DMS 273 (cell line): ENCODE measurements around the gene SGK1.

Experiments
- DNase-seq: peaks from one replicate; lab custom pipeline; 2025; ENCODE audit not compliant: unreplicated experiment; lab: John Stamatoyannopoulos, UW

SGK1 gene

DNA sequence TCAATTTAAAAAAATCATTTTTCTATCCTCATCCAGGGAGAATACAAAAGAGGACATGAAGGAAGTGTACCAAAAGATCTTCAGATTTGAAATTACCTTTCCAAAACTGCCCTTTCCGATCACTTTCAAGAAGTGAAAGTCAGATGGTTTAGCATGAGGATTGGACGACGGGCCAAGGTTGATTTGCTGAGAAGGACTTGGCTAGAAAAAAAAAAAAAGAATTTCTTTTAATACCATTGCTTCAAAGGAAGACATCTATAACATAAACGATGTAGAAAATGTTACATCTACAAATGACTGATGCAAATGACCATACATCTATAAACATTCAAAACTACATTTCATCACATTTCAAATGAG lies 144.6 kb downstream of the SGK1 start:
- DNase-seq: no peak

DNA sequence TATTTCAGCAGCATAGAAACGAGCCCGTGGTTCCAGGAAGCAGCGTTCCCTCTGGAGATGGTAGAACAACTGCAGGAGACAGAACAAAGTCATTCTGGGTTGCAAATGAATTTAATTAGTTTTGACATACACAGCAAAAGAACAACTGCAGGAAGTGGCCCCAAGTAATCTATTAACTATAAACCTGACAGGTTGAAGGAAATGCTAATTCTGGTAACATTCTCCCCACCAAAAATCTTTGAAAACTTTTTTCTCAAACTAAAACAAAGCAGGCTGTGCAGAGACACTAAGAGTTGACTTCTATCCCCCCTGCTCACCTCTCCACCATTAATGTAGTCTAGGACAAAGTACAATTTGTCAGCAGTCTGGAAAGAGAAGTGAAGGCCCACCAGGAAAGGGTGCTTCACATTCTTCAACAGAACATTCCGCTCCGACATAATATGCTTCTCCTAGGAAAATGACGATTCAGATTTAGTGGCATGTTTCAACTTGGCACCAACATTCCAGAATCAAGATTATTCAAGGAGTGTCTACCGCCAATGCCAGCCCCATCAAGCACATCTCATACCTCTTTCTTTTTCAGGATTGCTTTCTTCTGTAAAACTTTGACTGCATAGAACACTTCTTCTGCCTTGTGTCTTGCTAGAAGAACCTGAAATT lies 145.1 kb downstream of the SGK1 start:
- DNase-seq: no peak

DNA sequence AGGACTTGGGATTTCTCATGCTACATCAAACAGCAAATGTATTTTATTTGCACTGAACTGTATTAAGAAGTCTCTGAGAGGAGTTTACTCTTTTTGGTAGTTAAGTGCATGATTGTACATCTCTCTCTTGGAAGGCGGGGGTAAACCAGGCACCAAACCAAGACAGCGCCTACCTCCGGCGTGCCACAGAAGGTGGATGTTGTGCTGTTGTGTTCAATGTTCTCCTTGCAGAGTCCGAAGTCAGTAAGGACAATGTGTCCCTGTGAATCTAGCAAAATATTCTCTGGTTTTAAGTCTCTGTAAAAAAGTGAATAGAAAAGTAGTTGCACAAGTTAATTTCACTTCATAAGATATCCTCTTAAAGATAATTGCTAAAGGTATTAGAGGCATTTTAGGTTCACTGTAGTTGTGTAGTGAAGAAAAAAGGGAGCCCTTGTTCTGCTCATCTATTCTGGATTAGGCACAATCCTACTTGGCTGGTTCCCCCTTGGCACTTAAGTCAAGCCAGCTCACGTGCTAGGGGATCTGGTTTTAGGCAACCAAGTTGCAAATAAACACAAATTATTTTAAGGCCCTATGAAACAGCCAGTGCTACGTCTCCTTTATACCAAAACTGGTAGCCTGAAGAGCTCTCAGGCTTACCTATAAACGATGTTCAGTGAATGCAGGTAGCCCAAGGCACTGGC lies 145.7 kb downstream of the SGK1 start:
- no peak for DNase-seq

DNA sequence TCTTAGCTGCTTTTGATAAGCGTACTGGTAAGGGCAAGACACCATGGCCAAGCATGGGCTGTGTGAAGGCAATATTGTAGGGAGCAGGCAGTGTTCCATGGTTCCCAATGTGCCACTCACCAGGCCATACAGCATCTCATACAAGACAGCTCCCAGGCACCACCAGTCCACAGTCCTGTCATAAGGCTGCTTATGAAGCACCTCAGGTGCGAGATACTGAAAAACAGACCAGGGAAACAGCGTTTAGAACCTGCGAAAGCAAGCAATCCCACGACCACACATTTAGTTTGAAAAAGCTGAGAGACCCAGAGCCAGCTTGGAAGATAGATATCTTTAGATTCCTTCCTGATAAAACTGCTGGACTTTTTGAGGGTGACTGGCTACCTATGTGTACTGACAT lies 146.4 kb downstream of the SGK1 start:
- DNase-seq: no peak

DNA sequence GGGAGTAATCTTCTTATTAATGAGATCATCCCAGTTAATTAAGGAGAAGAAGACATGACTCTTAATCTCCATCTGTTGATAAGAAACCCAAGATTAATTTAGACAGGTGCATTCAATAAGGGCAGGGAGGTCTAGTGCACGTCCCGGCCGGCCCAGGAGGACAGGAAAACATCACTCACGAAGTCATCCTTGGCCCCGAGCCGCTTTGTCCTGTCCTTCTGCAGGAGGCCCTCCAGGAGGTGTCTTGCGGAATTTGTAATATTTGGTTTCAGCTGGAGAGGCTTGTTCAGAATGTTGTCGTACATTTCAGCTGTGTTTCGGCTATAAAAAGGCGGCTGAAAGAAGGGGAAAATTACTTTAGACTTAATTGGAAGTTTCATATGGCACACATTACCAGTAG lies 147.1 kb downstream of the SGK1 start:
- no peak for DNase-seq

DNA sequence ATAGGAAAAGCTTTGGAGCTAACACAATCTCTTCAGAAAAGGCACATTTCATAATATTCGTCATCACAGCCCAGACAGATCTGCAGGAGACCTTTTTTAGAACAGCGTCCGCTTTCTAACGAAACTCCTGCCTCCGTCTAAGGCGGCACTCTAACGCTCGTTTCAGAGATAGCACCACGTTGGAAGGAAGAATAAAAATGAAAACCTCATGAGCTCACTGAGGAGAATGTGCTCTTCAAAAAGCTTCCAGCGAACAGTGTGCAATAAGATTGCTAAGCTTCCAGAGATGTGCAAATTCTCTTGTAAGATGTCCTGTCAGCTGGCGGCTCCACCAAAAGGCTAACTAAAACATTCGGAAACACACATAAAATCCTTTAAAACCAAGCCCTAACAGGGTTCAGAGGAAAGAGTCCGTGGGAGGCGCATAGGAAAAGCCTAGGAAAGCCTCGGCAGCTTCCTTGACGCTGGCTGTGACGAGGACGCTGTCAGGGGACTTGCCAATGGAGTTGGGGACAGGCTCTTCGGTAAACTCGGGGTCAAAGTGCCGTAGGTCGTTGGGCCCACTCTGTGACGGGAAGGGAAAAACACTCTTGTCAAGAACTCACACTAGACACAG lies 147.9 kb downstream of the SGK1 start:
- no peak for DNase-seq

DNA sequence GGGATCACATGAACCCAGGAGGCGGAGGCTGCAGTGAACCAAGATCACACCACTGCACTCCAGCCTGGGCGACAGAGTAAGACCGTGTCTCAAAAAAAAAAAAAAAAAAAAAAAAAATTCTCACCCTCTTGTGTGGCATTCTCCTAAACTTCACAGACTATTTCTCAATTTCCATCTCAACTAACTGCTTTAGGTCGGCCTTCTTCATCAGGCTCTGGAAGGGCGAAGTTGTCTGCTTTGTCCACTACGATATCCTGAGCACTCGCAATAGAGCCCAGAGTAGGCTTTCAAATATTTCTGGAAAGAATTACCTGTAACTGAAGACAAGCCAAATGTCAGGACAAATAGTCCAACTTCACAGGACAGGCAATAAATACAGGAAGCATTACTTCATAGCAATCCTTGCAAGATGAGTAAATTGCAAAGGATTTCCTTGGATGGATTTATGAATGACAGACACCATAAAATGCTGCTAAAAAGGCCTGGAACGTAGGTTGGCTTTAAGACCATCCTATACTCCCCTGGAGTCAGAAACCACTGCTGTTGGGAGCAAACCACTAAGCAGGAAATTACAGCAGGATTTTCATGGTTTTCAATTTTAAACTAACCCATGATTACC lies 149.2 kb downstream of the SGK1 start:
- no peak for DNase-seq

DNA sequence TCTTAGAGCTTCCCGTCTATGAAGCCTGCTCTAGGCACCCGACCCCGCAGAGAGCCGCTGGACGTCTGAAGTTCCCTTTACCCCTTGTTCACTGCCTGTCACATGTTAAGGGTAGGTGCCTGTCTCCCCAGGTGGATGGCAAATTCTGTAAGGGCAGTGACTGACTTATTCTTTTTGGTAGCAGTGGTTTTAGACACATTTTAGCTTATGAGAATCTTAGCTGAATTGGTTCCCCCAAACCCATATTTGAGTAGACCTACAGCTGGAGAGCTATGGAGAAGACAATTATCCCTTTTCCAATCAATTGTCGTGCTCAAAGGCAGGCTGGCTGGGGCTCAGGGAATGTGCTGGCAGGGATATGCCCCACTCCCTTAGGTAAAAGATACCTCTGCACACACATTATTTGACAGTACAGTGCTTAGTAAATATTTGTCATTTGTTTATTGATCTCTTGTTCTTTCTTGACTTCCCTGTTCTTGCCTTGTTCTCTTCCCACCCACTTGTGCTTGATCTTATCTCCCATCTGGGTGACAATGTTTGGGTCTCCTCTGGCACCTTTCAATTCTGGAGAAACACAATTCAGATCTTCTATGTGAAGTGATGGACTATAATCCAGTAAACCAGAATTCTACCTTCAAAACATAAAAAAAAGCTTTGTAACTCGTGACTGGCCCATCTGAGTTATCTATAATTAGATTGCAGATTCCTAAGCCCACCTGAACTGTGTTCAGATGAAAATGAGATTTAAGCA lies 151.2 kb downstream of the SGK1 start:
- DNase-seq: no peak

DNA sequence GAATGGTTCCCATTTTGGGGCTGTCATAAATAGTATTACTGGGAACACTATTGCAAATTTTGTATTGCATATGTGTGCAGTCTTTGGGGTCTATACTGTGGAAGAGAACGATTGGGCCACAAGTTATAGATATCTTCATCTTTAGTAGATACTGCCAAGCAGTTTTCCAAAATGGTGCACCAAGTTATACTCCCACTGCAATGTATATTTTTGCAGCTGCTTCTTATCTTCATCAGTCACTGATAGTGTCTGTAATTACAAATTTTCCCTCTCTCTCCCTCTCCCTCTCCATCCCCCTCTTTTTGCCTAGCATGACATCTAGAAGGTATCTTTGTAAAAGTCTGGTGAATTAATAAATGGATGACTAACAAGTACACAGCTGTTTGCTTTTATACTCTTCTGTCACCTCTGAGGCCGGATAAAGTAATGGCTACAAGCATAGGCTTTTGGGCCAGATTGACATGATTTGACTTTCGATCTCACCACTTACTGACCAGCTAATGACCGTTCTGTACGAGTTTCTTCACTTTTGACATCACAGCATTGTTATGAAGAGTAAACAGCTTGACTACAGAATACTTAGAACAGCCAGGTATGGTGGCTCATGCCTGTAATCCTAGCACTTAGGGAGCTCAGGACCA lies 152.2 kb downstream of the SGK1 start:
- no peak for DNase-seq

DNA sequence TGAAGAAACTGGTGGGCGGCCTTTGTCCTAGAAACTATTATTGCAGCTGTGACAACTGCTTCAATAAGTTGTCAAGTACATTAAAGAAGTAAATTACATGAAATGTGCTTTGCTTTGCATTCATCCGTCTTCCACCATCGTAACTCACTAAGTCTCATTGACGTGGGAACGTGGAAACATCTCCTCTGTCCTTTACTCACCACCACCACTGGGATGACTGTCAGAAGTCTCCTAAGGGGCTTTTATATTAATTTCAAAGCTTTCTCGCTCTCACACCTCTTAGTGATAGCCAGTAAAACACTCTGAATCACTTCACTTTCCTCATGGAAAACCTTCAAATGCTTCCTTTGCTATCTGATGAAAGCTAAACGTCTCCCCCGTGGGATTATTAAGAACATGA lies 153.6 kb downstream of the SGK1 start:
- no peak for DNase-seq

DNA sequence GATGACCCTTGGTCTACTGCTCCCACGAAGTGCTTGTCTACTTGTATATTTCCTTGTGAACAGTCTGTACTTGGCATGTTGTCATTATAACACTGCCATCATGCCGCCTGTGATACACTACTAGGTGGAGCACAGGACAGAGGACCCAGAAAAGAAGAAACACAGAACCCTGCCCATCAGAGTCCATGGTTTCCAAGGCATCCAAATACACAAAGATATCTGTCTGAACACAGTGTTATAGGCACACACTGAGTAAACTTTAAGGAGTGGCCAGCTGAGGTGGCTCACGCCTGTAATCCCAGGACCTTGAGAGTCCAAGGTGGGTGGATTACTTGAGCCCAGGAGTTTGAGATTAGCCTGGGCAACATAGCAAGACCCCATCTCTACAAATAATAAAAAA lies 155.0 kb downstream of the SGK1 start:
- no peak for DNase-seq

DNA sequence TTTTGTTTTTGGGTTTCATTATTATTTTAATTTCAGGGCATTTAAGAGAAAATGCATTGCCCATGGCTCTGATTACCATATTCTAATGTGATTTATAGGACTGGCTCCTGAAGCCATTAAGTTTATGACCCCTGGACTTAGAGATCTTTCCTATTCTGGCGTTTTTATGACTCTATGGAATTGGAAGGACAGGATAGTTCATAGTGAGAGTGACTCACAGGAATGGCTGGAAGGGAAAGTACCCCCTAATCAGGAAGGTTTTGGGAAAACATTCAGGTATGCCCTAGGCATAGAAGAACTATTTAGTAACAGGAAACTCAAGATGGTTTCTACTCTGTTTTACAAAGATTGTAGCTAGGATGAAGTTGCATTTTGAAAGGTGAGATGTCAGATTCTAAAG lies 156.9 kb downstream of the SGK1 start:
- no peak for DNase-seq

DNA sequence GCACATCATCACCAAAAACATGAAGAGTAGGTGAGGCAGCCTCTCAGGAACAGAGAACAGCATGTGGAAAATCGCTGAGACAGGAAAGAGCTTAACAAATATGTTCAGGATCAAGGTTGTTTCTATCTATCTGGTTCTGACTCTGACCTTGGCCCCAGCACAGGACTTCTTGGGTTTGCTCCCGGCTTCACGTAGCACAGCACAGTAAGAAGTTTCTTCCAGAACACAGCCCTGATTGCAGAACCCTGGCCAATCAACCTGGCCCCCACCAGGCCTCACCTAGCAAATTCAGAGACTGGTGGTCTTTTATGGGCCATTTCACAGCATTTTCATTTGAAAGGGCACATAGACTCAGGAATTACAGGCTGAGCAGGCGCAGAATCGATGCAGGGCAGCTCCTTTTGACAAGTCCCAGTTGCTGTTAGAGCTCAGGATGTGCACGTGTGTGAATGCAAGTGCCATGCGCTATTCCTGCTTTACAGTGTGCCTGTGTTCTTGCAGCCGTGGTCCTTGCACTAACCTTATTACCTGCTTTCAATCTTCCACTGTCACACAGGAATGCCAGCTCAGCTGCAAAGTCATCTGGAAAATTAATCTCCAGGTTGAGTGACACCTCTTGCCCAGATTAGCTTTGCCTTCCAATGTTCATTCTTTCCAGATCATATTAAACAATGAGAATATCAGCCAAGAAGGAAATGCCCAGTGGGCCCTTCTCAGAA lies 165.0 kb downstream of the SGK1 start:
- DNase-seq: no peak

DNA sequence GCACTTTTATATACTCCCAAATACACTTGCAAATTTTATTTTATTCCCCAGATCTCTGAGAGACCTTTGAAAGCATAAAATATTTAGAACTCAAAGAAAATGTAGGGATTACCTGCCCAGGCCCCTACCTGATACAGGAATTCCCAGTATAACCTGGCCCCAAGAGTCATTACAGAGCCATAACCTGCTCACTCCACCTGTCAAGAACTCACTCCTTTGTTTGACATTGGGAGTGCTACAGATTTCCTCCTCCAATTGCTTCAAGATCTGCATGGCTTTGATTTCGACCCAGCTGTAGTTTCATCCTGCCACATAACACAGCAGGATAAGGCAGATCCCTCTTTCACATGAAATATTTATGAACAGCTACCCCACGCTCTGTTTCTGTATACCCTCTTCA lies 169.3 kb downstream of the SGK1 start:
- DNase-seq: no peak

DNA sequence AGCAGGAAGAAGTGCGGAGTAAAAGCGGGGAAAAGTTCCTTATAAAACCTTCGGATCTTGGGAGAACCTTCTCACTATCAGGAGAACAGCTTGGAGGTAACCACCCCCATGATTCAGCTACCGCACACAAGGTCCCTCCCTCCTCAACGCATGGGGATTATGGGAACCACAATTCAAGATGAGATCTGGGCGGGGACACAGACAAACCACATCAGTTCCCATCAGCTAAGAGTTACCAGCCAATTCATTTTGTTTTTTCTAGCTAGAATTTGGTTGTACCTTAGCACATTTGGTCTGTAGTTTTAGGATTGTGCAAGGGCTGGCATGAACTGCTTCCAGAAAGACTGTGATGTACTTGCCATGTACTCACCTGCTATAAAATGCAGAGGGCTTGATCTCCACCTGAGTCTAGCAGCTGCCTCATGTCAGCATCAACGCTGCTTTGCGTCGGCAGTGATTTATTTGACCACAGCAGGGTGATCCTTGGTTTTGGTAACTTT lies 170.8 kb downstream of the SGK1 start:
- DNase-seq: no peak

DNA sequence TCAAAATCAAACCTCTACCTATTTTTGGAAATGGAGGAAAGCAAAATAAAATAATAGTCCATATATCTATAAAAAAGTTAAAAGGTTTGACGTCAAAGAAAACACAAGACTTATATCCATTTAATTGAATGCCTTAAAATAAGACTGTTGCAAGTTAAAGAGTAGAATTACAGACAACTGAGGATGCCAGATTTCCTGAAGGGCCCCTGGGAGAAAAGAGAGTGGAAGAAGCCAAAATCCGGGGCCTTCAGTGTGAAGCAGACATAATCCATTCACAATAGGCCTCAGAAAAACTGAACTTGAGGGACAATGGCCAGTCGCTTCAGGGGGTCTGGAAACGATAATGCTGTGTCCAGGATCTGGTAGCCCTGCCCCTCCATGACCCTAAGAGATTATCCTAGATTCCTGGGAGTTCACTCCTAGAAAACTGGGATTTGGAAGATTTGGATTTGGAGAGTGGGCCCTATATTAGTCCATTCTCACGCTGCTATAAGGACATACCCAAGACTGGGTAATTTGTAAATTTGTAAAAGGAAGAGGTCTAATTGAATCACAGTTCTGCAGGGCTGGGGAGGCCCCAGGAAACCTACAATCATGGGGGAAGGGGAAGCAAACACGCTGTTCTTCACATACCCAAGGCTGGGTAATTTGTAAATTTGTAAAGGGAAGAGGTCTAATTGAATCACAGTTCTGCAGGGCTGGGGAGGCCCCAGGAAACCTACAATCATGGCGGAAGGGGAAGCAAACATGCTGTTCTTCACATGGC lies 171.5 kb downstream of the SGK1 start:
- DNase-seq: no peak

DNA sequence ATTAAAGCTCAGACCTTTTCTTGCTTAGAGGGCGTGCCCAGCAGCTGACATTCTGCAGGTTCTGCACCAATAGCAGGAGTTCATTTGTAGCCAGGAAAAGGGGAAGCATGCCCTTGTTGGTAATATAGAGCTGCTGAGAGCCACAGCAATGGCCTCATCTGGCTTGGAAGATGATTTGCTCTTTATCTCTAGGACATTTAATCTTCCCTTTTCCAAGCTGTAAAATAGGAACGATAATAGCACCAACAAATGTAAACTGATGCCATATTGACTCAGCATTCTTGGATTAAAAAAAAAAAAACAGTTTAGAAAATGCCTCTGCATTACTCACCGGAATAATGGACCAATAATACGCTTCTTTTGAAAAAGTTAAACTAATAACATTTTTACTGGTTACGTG lies 172.1 kb downstream of the SGK1 start:
- no peak for DNase-seq

DNA sequence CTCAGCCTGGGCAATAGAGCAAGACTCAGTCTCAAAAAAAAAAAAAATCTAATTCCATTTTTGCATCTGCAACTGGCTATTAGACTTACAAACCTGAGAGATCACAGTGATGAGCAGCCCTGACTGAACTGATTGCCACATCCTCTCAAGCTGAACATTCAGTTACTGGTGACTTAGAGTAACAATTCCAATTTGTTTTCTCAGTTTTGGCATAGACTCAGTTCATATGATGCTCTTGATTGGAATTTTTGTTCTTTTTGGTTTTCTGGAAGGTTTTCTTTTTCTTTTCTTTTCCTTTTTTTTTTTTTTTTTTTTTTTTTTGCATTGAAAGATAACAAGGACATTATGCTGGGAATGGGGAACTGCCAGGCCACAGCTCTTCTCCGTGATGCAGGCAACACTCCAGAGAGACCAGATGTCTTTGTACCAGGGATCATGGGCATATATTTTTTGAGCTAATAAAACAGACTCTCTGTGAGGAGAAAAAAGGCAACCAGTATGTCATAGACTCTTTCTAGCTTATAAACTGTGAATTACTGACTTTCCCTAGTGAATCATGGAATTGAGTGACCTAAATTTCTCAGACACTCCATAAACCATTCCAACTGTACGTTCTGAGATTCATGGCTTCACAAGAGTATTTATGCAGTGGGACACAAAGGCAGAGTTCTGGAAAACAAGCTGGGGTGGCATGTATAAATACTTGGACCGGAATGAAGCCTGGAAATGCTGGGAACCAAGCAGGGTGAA lies 179.5 kb downstream of the SGK1 start:
- no peak for DNase-seq

DNA sequence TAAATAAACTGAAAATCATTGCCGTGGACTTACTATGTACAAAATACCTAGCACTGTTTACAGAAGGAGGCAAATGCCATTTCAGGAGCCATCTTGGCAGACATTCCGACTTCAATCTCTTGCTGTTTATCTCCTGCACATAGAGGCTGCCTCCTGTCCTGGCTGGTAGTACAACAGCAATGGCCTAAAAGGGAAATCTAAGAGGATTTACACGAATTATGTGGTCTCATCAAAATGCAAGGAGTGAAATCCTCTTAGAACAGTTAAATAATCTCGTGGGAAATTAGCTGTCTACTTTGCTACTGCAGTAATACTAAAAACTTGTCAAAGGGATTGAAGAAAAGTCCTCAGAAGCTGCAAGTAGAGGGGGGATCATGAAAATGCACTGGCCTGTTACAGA lies 183.3 kb downstream of the SGK1 start:
- DNase-seq: no peak
